Stimulated activated CD8-positive, alpha-beta memory T cell treated with anti-CD3 and anti-CD28 coated beads, Interleukin-7, amount 100 ng/mL, for 48 hours (primary cell): ENCODE data around the gene CLIC3.

Experiments
- DNase-seq, 2 donors: peaks; one replicate each; pipeline ENCODE4 v3.0.0-alpha.2; 2020; ENCODE audit warnings: low read depth in 1 of 2; ENCODE audit errors: extremely low read depth in 1 of 2

CLIC3 gene

DNA sequence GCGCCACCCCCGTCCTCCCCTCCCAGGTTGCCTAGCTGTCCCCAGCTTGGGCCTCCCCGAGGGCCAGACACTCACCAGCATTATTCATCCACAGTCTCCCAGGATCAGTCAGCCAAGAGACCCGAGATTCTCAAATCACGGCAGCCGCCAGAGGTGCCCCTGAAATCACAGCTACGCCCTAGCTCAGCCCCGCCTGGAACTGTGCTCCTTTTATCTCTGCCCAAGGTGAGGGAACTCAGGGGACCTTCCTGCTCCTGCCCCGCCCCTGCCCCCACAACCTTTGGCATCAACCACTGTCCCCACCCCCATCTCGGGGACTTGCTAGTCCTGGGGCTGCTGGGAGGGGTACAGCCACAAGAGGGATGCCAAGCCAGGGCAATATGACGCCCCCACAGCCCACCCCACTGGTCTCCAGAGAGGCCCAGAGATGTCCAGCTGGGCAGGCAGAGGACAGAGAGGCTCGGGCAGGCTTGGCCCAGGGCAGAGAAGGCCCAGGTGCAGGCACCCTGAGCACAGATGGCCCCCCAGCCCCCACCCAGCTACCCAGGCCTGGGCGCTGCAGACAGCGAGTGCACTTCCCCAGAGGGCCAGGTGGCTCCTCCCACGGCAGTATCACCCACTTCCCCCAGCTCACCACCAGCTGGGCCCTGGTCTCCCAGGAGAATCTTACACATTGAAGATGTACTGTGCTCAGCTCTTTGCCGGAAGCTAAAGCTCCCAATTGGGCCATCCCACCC is 35.7 kb upstream of the CLIC3 start, which contains the start of gene FUT7:
FUT7 (minus strand) TSS at position 185 of the 737 bp plus-strand sequence; CDS start at position 88, 97 bp downstream.
- peak in 1 of 2 donors; percentile 37 for DNase-seq

GRCh38 chr9:137030538-137031527 is 34.5 kb upstream of the CLIC3 start:
- DNase-seq, result peak in 1 of 2 donors; percentile 58

- DNase-seq, result no peak
Measured at GRCh38 chr9:137030006-137030405, 33.6 kb upstream of the CLIC3 start.

DNA sequence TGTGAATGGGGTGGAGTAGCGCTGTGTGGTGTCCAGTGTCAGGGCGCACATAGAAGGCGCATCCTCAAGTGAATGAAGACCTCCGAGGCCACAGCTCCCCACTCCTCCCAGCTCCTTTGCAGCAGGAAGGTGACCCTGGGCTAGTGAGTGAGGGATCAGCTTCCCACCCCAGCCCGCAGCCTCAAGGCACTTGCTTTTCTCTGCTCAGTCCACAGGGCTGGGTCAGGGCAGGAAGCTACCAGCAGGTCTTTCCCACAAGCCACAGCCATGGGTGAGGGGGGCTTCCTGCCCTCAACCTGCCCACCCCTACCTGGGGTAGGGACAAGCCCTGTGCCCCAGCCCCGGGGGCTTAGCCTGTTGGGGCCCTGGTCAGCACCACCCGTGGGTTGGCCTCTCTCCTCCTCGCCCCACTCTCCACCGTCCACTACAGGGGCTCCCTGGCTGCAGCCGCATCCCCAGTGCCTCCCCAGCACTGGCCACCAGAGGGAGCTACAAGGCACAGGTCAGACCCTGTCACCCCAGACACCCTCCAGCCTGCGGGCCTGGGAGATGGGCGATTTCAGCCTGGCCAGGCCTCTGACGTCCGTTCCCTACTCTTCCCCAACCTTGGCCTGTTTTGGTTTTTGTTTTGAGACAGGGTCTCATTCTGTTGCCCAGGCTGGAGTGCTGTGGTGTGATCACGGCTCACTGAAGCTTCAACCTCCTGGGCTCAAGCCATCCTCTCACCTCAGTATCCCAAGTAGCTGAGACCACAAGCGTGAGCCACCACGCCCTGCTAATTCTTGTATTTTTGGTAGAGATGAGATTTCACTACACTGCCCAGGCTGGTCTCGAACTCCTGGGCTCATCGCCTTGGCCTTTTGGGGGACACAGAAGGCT is 32.9 kb upstream of the CLIC3 start:
- DNase-seq, result peak in 1 of 2 donors; percentile 69

DNA sequence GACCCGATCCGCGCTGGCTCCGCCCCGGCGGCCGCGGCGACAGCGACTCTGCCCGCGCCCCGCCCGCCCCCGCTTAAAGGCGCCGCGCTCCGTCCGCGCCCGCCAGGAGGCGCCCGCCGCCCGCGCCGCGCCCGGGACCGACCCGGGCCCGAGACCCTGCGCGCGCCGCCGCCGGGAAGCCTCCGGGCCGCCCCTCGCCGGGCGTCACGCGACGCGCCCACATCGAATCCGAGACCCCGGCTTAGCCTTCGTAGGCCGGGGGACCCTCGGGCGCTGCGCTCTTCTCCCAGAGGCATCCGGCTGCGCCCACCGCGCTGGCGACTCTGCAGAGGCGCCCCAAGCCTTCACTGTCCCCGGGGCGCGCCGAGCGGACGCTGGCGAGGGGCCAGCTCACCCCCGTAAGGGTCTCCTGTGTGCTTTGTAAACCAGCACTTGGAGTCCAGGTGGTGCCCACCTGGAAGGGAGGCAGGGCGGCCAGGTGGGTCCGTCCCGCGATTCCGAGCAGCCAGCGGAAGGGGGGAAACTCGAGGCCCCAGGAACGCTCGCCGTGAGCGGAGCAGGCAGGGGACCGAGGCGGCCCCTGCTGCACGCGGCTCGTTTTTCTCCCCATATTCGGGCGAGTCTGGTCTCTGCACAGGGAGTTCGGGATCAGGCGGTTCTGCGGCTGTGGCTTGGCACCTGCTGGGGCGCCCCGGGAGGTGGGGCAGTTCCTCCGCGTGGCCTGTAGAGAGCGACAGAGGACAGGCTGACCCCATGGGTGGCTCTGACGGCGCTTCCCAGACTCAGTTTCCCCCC is 32.1 kb upstream of the CLIC3 start:
- DNase-seq, result peak in 1 of 2 donors; percentile 40

DNA sequence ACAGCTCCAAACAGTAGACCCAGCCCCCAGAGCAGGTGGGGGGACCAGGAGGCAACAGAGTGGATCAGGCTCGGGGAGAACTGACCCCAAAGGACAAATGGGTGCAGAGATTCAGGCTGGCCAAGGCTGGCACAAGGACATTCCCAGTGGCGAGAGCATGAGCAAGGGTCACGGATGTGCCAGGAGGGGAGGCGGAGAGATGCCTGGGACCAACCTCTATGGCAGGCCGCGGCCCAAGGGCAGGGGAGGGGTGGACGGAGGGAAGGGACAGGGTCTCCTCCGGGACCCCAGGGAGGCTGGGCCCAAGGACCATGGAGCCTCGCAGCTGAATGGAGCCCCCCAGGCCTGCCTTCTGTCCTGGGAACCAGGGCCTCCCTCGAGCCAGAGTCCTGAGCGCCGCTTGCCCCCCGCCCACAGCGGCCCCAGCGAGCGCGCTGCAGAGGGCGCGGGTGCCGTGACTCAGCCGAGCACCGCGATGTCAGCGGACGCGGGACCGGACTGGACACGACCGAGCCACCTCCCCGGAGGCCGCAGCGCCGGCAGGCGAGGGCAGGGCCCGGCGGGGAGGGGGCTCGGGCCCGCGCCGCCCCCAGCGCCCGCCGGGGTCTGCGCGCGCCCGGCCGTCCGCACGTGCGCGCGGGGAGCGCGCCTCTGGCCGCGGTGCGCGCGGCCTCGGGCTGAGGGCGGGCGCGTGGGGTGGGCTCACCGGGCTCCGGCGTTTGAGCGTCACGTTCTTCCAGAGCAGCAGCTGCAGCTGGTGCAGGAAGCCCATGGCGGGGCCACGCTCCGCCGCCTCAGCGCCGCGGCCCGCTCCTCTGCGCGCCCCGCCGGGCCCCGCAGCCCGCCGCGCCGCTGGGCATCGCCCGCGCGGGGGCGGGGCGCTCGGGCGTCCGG is 31.2 kb upstream of the CLIC3 start, which contains the start of gene ABCA2:
ABCA2 (minus strand) TSS at position 869 of the 894 bp plus-strand sequence; CDS start at position 772, 97 bp downstream.
- DNase-seq, result no peak

DNA sequence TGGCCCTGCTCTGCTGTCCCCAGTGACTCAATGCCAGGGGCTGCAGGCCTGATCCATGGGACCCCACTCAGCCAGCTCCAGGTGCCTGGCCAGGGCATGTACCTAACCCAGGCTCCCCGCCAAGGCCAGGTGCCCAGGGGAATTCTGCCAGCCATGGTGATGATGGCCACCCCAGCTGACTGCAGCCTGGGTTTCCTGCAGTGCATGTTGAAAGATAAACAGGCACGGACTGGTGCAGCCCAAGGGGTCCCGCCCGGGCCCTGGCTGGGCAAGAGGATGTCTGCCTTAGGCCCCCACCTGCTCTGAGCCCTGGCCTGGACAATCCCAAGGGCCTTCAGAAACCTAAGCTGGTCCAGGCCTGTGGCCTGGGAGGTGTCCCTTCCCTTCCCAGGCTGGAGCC is 30.5 kb upstream of the CLIC3 start:
- no peak for DNase-seq

- no peak for DNase-seq
Measured at GRCh38 chr9:137026384-137026783, 30.0 kb upstream of the CLIC3 start.

- DNase-seq, result no peak
Measured at GRCh38 chr9:137025517-137025966, 29.2 kb upstream of the CLIC3 start.

- no peak for DNase-seq
Measured at GRCh38 chr9:137023583-137023991, 27.2 kb upstream of the CLIC3 start.

GRCh38 chr9:137023157-137023556 is 26.8 kb upstream of the CLIC3 start:
- no peak for DNase-seq

DNA sequence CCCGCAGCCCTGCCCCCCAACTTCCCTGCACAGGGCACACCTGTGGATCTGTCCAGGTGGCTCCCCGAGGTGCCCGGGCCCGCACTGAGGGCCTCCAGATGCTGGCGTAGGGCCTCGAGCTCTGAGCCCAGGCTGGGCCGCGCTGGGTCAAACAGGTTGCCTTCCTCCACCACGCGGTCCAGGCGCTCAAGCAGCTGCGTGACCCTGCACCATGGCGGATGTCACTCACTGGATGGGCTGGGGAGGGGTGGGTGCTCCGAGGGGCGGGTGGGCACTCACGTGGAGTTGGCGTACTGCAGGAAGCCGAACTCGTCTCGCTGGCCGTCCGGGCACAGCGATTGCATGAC is 26.3 kb upstream of the CLIC3 start:
- no peak for DNase-seq

GRCh38 chr9:137021979-137022661 is 25.8 kb upstream of the CLIC3 start:
- DNase-seq, result peak in 1 of 2 donors; percentile 86

GRCh38 chr9:137021568-137021978 is 25.2 kb upstream of the CLIC3 start:
- no peak for DNase-seq

GRCh38 chr9:137020771-137021567 is 24.6 kb upstream of the CLIC3 start:
- DNase-seq, result no peak

DNA sequence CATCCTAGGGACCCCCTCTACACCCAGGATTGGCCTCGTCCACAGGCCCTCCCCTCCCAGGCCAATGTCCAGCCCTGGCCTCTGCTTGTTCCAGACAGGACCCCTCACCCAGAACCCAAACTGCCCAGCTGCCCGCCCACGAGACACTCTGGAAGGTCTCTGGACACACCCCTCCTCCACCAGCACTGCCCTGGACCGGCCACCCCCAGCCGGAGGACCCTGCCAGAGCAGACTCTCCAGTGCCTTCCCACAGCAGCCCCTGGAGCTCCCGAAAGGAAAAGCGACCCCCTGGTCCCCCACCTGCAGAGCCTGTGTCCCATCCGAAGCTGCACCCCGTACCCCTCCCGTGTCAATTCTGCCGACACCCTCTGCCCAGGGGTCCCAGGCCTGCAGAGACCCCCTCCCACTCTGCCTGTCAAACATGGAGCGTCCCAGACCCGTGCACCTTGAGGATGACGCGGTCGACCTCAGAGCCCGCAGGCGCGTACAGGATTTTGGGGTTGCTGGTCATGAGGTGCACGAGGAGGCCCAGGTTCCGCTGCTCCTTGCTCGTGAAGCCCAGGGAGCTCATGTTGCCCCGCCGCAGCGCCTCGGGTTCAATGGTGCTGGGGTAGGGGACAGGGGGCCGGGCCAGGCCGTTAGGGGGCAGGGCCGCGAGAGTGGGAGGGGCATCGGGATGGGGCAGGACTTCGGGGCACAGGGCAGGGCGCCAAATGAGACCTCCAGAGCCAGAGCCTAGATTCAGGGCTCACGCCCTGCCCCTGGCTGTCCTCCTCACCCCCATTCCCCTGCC is 23.7 kb upstream of the CLIC3 start:
- DNase-seq, result no peak
